Dedifferentiated amniotic fluid mesenchymal stem cell (primary cell): Measurements from ENCODE around the gene NUP98.
"Not testable (repeated sequence)": the region's sequence is repeated elsewhere in the genome, so short reads cannot be mapped to it uniquely, and the experiment has no call there.

ENCODE experiments used
- DNase-seq: peaks from one replicate; pipeline ENCODE4 v3.0.0-alpha.2; 2016; ENCODE audit errors: extremely low spot score

Gene NUP98

DNA sequence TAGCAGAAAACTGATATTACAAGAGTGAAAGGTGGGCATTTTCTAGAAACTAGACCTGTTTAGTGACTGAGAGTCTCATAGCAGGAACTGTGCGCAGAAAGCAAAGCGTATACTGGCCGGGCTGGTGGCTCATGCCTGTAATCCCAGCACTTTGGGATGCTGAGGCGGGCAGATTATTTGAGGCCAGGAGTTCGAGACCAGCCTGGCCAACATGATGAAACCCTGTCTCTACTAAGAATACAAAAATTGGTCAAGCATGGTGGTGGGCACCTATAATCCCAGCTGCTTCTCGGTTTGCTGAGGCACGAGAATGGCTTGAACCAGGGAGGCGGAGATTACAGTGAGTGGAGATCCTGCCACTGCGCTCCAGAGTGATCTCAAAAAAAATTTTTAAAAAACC is 1.8 kb upstream of the NUP98 start:
- DNase-seq: no peak

DNA sequence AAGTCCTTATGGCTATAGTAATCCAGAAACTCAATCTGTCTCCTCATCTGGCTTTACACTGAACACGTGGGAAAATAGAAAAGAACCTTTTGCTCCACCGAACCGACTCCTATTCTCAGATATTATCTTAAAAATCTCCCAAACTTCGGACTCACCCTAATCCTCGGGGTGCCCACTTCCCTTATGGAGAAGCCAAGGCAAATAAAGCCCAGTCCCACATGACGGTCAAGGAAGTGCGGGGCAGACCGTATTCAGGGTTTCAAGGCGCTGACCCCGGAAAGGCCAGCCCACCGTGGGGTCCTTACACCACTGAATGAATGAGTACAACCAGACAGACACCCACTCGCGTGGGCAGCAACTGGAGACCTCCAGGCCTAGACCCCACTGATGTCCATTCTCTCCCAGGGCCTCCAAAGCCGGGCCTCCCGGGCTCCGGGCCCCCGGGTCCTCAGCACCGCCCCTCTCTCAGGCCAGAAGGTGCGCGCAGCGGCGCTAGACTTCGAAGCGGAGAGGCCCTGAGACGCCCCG is 489 bp downstream of the NUP98 start:
- peak; percentile 34 for DNase-seq

GRCh38 chr11:3796346-3796745 is 1.0 kb downstream of the NUP98 start:
- DNase-seq: no peak

GRCh38 chr11:3796002-3796311 is 1.4 kb downstream of the NUP98 start:
- no peak for DNase-seq

DNA sequence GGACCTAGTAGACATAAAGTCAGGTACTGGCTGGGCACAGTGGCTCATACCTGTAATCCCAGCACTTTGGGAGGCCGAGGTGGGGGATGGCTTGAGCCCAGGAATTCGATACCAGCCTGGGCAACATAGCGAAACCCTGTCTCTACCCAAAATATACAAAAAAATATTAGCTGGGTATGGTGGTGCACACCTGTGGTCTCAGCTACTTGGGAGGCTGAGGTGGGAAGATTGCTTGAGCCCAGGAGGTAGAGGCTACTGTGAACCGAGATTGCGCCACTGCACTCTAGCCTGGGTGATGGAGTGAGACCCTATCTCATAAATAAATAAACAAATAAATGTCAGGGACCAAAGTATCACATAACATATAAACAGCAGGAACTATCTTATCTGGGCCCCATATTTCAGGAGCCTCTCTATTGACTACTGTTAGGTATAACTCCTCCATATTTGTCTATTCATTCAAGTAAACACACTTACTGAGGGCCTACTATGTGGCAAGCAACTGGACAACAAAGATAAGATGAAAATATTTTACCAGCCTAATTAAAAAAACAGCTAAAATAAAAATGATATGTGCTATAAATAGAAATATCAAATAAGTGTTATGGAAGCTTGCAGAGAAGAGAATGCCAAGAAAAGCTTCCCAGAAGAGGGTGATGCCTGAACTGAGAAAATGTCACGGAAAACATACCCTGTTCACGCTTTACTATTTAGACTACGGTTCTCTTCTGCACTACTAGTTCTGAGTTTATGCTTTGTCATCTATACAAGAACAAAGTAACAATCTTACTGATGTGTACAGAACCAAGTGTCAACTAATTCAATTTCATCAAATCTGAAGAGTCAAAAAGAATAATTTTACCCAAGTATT is 2.0 kb downstream of the NUP98 start:
- DNase-seq: no peak

- DNase-seq: not testable (repeated sequence)
Observed at GRCh38 chr11:3794387-3794786, 3.0 kb downstream of the NUP98 start.

- DNase-seq: no peak
Observed at GRCh38 chr11:3786781-3787428, 10.4 kb downstream of the NUP98 start.

GRCh38 chr11:3783611-3784010 is 13.7 kb downstream of the NUP98 start:
- no peak for DNase-seq

DNA sequence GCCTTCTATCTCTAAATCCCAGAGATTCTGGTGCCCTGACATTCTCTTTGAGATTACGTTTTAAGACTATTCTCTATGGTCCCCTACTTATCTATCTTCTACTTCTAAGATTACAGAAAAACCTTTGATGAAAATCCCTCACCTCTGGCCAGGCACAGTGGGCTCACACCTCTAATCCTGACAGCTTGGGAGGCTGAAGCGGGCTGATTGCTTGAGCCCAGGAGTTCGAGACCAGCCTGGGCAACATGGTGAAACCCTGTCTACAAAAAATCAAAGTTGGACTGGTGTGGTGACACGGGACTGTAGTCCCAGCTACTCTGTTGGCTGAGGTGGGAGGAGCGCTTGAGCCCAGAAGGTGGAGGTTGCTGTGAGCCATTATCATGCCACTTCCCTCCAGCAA is 14.4 kb downstream of the NUP98 start:
- no peak for DNase-seq

DNA sequence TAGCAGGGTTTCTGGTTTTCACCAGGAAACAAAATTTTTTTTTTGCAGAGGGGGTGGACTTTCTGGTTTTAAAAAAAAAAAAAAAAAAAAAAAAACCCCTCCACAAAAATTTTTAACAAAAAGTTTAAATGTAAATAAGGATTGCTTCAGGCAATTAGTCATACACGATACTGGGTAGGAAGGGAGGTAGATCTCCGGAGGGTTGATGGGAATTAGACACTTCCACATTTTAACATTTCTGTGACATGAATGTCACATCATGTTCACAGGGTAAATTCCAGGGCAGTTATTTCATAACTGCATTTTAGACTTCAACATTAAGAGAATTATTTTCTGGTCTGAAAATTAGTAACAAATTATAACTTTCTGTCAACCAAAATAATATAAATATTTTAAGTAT is 15.9 kb downstream of the NUP98 start:
- DNase-seq: no peak

GRCh38 chr11:3775736-3776406 is 21.5 kb downstream of the NUP98 start:
- peak; percentile 34 for DNase-seq

GRCh38 chr11:3773180-3773579 is 24.2 kb downstream of the NUP98 start:
- no peak for DNase-seq

DNA sequence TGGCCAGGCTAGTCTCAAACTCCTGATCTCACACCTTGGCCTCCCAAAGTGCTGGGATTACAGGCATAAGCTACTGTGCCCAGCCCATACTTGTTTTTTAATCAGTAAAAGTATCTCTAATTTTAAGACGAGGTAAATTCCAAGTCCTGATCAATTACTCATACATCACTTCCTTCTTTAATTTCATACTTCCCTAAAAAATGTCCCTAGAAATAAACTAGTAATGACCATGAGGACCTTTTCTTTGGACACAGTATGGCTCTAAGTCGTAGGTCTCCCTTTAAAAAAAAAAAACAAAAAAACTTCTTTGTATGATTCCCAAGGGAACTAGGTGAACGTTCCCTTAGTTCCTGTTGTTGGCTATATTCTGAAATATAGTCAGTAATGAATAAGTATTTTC is 29.8 kb downstream of the NUP98 start:
- DNase-seq: no peak

- DNase-seq: not testable (repeated sequence)
Observed at GRCh38 chr11:3766836-3767235, 30.5 kb downstream of the NUP98 start.

GRCh38 chr11:3764266-3764665 is 33.1 kb downstream of the NUP98 start:
- no peak for DNase-seq

- DNase-seq: no peak
Observed at GRCh38 chr11:3755151-3755550, 42.2 kb downstream of the NUP98 start.

DNA sequence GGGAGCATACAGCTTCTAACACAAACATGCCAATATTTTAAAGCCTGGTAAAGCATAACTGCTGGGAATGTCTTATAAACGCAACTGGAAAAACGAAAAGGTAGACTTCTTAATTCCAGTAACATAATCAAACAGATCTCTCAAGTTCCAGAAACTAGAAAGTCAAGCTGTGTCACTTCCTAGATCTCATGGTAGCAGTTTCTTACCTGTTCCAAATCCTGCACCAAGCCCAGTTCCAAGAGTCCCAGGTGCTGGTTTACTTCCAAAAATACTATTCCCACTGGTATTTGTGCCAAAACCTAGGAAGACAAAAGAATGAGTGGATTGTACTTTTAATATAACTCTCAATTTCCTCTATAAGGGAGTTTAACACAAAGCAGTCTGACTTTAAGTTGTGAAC is 44.2 kb downstream of the NUP98 start:
- DNase-seq: no peak

DNA sequence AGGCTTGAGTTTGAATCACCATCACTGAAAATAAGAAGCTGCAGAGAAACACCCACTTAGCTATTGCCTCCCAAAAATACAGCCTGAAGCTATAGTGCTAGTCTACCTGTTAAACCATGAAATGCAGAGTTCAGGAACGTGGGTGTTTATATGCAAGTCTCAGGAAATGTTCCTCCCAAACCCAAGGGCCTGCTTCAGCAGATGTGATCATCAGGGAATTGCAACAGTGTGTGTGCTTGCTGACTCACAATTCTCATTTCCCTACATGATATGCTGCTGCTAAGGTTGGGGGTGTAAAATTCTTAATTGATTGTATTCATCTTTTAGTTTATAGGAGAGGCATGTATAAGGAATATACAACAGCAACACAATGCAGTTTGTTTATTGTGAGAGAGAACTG is 49.6 kb downstream of the NUP98 start:
- DNase-seq: peak; percentile 65

DNA sequence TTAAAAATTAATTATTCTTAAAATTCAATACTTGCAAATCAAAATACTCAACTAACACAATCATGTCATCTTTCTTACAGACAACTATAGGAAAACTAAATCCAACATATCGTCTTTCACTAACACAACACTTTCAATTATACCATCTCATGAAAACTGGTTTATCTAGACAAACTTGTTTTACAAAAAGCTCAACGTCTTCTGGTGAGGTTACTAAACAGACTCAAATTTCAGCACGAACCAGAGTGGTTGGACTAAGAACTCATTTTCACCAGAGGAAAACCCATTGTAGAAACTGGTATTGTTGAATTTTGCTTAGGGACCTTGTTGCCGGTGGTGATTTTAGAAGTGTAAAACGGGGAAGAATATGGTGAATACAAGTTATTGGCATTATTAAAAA is 52.2 kb downstream of the NUP98 start:
- no peak for DNase-seq

GRCh38 chr11:3738723-3739122 is 58.6 kb downstream of the NUP98 start:
- no peak for DNase-seq

GRCh38 chr11:3738241-3738640 is 59.1 kb downstream of the NUP98 start:
- DNase-seq: no peak

DNA sequence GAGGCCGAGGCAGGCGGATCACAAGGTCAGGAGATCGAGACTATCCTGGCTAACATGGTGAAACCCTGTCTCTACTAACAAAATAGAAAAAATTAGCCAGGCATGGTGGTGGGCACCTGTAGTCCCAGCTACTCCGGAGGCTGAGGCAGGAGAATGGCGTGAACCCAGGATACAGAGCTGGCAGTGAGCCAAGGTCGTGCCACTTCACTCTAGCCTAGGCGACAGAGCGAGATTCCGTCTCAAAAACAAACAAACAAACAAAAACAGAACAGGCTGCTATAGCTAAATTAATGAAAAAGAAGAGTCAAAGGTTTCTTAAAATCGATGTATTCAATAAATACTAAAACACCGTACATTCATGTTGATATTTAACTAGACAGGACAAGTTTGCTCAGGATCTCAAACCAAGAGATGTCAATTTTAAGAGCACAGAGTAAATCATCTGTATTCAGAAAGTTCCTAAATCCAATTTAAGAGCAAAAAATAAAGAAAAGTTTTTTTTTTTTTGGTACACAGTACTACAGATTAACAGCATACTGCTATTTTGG is 59.9 kb downstream of the NUP98 start:
- no peak for DNase-seq
